ENCODE results near the gene TEX48. TPM values are rescaled to one million over a fixed set of nuclear protein-coding genes. Genes with fewer than 3 reads are reported as not detected.

The TEX48 gene
- total RNA-seq, 1 donor from 2014 or later = not detected

DNA sequence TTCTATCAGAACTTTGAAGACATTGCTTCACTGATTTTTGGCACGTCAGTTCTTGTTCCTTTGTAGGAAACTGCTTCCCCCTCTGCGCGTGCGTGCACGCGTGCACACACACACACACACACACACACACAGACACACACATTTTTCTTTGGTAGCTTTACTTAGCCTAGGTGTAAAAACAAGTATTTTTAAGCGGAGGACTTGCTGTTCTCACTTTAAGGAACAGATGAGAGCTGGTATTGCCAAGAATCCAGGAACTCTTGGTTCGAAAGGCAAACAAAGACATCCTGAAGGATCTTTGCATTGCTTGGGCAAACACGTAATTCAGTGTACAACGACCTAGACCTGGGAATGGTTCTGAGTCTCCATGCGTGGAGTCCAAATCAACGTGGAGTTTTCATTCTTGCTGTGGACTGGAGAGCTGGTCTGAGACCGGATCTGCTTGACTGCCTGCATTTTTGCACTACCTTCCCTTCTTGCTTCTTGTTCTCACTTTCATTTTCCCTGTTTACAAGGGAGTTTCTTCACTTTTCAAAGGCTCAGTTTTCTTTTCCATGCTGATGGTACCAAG, 62.7 kb downstream of the TEX48 start:
- H3K4me3 ChIP-seq (ENCODE audit: low read depth, low read length) = peak overlapping the region; percentile 47

DNA sequence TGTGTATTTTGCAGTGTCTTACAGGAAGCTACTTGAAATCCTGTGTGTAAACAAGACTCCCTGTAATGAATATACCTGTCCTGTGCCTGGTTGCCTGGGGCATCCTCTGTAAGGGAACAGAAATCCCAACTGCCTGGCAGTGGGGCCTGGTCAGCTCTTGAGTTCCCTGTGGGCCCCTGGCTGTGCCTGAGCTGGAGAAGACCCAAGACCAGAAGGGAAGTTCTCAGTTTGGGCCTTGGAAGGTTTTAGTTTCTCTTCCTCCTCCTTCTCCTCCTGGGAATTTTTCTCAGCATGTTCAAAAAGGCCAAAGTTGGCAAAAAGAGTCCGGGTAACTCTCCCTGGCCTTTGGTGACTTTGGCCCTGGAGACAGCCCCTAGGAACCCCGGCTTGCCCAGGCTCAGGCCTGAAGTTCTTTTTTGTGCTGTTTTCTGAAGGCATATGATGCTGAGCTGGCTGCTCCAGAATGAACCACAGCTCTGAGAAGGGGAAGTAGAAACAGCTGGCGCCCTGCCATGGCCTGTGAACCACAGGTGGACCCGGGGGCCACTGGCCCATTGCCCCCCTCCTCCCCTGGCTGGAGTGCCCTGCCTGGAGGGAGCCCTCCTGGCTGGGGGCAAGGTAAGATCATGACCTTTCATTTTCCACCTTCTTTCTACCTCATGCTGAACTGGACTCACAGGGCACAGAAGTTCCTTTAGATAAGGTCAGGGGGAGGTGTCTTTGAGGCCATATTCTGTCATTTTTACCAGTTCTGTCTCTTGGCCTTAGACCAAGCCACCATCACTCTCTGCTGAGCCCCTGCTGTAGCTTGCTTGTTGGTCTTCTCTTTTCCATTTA, 65.1 kb downstream of the TEX48 start:
- DNase-seq (ENCODE audit: low read depth) = no peak
- no peak overlapping the region for H3K4me3 ChIP-seq (ENCODE audit: low read depth, low read length)
- TF ChIP-seq, protein P1, sequence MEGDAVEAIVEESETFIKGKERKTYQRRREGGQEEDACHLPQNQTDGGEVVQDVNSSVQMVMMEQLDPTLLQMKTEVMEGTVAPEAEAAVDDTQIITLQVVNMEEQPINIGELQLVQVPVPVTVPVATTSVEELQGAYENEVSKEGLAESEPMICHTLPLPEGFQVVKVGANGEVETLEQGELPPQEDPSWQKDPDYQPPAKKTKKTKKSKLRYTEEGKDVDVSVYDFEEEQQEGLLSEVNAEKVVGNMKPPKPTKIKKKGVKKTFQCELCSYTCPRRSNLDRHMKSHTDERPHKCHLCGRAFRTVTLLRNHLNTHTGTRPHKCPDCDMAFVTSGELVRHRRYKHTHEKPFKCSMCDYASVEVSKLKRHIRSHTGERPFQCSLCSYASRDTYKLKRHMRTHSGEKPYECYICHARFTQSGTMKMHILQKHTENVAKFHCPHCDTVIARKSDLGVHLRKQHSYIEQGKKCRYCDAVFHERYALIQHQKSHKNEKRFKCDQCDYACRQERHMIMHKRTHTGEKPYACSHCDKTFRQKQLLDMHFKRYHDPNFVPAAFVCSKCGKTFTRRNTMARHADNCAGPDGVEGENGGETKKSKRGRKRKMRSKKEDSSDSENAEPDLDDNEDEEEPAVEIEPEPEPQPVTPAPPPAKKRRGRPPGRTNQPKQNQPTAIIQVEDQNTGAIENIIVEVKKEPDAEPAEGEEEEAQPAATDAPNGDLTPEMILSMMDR (conservative IDR thresholded peaks at IDR 0.05; ENCODE audit: low read depth, low read length) = no peak

More for the DNA sequence above, 62.7 kb downstream of the TEX48 start:
- TF ChIP-seq, protein P1 (conservative IDR thresholded peaks at IDR 0.05; ENCODE audit: low read depth, low read length) = no peak
- peak; percentile 31 for DNase-seq (ENCODE audit: low read depth)

Other genes starting within 250 kb of the TEX48 start
- gene WHRN, start 176.7 kb downstream of the TEX48 start, total RNA-seq = 1.7 and 5.2 TPM in 2 replicates
- 107 and 181 TPM in 2 replicates for gene ATP6V1G1, start 94.4 kb downstream of the TEX48 start, total RNA-seq
- gene TMEM268, start 70.9 kb downstream of the TEX48 start, total RNA-seq = 3.3 and 5.8 TPM in 2 replicates
- gene TEX53, start 24.4 kb downstream of the TEX48 start, total RNA-seq = not detected in 2 replicates
- gene TNFSF15, start 123.8 kb upstream of the TEX48 start, total RNA-seq = 0.81 and 0.87 TPM in 2 replicates
- not detected in 2 replicates for gene TNFSF8, start 248.4 kb upstream of the TEX48 start, total RNA-seq

All from epithelial cell of proximal tubule (primary cell).